TTC549 (cell line): ENCODE data around the gene ERH.
"Not testable (repeated sequence)": the region's sequence is repeated elsewhere in the genome, so short reads cannot be mapped to it uniquely, and the experiment has no call there.

Experiments
- FAIRE-seq: peaks from 2 replicates; lab custom pipeline; 2012; peaks lifted over from hg19 to GRCh38; lab: Jason Lieb, UNC

Gene ERH

DNA sequence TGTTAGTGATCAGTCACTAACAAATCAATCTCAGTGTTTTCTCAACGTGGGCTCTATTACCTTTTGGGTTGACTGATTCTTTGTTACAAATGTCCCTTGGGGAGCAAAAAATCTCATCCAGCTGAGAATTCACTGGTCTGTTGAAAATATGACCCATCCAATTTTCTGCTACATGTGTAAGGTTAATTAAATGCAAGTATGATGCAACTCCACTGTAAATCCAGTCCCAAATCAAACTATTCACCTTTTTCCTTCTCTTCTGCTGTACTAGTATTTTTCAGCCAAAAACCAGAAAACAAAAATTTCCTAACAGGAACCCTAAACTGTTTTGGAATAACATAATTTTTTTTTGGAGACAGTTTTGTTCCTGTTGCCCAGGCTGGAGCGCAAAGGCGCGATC, 2.2 kb downstream of the ERH start:
- no peak for FAIRE-seq

DNA sequence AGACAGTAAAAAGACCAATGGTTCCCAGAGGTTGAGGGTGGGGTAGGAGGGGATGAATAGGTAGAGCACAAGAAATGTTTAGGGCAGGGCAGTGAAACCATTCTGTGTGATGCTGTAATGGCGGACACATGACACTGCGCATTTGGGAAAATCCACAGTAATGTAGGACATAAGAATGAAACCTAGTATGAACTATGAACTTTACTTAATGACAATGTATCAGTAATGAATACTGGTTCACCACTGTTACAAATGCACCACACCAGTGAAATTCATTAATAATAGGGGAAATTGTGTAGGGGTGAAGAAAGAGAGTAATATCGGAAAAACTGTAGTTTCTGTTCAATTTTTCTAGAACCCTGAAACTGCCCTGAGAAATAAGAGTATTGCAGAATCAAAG, 5.6 kb downstream of the ERH start:
- FAIRE-seq = no peak

DNA sequence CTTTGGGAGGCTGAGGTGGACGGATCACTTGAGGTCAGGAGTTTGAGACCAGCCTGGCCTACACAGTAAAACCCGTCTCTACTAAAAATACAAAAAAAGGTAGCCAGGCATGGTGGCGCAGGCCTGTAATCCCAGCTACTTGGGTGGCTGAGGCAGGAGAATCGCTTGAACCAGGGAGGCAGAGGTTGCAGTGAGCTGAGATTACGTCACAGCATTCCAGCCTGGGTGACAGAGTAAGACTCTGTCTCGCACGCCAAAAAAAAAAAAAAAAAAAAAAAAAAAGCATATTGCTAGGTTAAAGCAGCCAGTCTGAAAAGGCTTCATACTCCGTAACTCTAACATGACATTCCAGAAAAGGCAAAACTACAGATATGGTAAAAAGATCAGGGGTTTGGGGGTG, 6.7 kb downstream of the ERH start:
- FAIRE-seq = not testable (repeated sequence)

- no peak for FAIRE-seq
These were observed 10.8 kb downstream of the ERH start for GRCh38 chr14:69387311-69387710.

GRCh38 chr14:69378274-69378673, 19.8 kb downstream of the ERH start:
- no peak for FAIRE-seq

- FAIRE-seq = no peak
These were observed 21.7 kb downstream of the ERH start for GRCh38 chr14:69376439-69376838.

DNA sequence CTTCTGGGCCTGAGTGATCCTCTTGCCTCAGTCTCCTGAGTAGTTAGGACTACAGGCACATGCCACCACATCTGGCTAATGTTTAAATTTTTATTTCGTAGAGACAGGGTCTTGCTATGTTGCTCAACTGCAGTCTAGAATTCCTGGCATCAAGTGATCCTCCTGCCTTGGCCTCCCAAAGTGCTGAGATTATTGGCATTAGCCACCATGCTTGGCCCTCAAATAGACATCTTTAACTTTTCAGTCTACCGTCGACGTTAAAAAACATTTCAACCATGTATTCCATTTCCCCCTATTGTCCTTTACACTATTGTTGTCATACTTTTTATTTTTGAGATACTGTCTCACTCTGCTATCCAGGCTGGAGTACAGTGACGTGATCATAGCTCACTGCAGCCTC, 22.4 kb downstream of the ERH start:
- FAIRE-seq = no peak

DNA sequence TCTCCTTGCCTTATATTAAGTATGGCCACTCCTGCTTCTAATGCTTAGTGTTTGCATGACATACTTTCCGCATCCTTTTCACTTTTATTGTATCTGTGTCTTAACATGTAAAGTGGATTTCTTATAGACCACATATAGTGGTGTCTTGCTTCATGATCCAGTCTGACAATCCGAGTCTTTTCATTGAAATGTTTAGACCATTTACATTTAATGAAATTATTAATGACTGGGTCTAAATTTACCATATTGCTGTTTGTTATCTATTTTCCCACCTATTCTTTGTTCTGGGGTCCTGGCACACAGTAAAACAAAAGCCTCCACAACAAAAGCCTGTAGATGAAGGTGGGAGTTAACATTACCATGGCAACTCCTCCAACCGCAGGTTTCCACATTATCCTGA, 22.9 kb downstream of the ERH start:
- no peak for FAIRE-seq

DNA sequence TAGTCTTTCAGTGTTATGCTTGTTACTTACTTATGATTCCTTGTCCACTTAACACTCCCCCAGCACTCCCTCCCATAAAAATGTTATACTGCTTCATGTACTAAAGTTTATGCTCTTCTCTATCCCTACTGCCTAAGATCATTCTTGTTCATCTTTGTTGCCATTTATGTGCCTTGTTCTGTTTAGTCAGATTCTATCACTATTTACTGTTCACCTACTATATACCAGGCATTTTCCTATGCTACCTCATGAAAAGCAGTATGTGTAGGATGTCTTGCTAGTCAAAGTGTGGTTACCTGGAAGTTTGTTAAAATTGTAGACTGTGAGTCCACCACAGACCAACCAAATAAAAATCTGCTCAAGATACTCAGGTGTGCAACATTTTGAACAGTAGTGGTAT, 23.9 kb downstream of the ERH start:
- FAIRE-seq = no peak

DNA sequence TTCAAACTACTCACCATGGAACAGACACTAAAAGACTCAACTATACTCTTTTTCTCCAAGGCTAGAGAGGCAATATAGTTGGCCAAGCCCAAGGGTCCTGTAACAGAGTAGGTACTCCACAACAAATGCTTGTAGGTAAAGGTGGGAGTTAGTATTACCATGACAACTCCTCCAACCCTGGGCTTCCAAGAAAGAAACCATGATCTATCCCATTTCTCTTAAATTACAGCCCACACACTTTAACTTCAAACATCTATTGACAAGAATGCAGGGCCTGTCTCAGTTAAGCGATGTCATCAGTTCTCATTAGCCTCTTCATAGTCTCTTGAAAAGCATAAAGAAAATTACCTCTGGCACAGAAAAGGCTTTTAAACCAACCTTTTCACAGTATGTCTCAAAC, 25.0 kb downstream of the ERH start:
- no peak for FAIRE-seq

- FAIRE-seq = no peak
These were observed 26.0 kb downstream of the ERH start for GRCh38 chr14:69372146-69372545.

DNA sequence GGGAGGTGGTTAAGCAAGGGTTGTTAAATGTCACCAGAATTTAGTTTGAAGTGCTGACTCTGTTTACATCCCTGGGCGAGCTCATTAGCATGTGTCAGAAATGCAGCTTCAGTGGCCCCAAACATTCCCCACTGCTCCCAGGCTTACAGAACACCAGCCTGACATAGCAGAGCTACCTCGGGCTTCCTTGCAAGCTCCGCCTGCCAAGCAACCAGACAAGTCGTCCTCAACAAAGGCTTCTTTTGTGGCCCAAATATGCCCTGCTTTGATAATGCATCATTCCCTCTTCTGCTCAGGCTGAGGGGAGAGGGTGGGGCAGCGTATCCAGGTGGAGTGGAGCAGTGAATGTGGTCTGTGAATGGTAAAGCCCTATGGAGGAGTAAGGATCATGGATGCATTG, 28.0 kb downstream of the ERH start:
- no peak for FAIRE-seq

- no peak for FAIRE-seq
These were observed 29.7 kb downstream of the ERH start for GRCh38 chr14:69368381-69368780.

GRCh38 chr14:69366761-69367160, 31.3 kb downstream of the ERH start:
- FAIRE-seq = no peak

DNA sequence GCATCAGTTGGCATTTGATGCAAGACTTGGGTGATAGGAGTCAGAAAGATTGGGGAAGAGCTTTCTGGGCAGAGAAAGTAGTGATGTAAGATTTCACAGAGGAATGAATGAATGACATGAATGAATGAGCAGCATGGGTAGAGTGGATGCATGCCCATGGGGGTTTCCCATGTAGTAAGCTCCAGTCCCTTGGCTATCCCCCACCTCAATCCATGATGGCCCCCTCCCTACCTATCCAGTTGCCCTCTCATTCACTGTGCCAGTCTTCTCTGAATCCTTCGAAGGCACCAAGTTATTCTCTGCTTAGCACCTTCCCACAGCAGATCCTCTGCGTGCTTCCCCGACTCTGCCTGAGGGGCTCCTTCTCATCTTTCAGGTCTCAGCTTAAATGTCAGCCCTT, 32.0 kb downstream of the ERH start:
- no peak for FAIRE-seq

DNA sequence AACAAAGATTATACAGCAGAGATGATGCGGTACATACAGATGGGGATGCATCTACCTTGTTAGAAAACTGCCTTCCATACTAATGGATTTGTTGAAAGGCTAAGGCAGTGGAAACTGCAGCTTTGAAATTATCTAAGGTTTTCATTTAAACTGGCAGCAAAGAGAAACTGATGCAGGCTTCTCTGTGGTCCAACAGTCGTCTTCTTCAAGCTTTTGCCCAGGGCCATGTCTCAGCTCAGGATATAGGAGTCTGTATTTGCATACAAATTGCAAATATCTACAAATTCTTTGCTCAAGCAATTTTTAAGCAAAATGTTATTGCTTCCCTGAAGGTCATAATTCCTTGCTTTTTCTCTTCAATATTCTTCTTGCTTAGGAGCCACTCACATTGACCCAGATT, 33.7 kb downstream of the ERH start:
- FAIRE-seq = no peak

DNA sequence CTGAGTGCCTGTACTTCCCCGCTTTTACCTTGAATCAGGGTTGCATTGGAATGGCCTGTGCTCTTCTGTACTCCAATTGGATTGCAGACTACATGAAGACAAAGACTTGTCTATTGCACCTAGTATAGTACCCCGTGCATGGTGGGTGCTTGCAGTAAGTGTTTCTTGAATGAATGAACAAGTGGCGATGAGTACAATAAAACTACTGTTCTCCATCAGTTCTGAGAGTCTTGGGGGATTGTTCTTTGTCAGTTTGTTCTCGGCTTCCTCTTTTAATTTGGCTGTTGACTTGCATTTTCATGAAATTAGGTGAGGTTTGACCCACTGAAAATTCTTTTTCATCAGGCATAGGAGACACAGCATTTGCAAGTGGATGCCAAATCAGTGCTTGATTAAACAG, 34.1 kb downstream of the ERH start:
- no peak for FAIRE-seq

DNA sequence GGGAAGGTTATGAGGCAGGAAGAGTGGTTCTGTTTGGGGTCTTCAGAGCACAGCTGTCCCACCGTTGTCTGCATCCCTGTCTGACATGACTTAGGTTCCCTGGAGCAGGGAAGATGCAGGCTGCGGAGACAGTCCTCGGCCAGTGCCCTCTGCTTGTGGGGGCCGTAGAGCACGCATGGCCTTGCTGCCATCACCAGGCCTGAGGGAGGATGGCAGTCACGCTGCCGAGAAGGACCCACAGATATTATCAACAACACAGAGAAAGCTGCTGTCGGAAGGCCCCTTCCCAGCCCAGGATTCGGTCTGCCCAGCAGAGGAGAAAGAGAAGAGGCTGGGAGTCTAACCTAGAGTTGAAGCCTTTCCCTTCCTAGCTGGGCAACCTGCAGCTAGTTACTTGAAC, 35.0 kb downstream of the ERH start:
- FAIRE-seq = no peak

DNA sequence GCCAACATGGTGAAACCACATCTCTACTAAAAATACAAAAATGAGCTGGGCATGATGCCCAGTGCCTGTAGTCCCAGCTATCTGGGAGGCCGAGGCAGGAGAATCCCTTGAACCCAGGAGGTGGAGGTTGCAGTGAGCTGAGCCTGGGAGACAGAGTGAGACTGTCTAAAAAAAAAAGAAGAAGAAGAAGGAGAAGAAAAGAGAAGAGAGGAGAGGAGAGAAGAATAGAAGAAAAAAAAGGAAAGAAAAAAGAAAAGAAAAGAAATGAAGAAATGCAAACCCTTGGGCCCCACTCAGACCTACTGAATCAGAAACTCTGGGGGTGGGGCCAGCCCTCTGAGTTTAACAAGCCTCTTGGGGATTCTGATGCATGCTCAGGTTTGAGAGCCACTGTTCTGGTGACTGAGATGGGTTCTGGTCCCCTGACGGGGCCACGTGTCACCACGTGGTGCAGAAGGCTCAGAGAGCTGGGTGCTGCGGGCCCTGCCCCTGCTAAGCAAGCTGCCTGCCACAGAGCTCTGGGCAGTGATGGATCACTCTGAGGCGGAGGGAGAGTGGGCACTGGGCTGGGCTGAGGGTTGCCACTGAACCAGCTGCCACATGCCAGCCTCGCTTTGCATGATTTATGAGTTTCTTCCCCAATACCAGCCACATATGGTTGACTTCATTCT, 37.5 kb downstream of the ERH start:
- no peak for FAIRE-seq

DNA sequence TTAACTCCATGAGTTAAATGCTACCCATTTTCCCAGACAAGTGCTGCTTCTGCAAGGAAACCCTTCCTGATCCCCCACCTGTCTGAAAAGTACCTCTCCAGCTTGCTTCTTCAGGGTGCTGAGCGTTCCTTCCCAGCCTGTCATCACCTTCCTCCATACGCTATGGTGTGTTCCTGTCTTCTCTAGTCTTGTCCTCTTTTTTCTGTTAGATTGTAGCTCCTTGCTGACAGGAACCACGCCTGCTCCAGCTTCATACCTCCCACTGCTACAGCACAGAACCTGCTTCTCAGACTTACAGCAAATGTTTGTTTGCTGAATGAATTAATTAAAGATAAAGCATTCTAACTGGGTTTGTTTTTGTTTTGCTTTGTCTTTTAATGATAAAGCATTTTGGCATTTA, 39.1 kb downstream of the ERH start:
- no peak for FAIRE-seq

DNA sequence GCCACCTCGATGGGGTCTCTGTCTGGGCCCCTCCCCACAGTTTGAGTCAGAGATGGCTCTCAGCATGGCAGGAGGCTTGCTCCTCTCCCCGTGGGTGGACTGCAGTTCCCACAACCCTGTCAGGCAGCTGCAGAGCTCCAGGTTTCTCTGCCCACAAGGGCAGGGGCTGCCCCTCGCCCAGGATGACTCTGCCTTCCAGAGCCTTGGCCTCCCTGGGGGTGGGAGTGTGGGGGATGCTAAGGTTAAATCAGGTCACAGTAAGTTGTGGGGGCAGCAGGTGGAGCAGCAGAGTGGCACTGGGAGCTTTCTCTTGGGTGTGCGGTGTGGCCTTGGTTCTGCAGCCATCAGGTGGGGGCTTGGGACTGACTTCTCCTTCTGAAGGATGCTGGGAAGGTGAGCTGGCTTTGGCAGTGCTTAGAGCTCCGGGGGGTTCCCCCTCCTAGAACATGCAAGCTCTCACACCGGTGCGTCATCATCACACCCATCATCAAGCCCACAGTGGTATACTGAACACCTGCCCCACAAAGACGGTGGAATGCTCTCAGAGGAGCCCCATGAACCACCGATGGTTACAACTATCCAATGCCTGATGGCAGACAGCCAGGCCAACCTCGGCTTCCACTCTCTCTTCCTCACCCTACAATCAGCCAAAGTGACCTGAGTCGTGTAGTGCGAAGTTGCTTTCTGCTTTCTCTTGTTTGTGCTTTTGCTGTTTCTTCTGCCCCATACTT, 39.7 kb downstream of the ERH start:
- FAIRE-seq = no peak

DNA sequence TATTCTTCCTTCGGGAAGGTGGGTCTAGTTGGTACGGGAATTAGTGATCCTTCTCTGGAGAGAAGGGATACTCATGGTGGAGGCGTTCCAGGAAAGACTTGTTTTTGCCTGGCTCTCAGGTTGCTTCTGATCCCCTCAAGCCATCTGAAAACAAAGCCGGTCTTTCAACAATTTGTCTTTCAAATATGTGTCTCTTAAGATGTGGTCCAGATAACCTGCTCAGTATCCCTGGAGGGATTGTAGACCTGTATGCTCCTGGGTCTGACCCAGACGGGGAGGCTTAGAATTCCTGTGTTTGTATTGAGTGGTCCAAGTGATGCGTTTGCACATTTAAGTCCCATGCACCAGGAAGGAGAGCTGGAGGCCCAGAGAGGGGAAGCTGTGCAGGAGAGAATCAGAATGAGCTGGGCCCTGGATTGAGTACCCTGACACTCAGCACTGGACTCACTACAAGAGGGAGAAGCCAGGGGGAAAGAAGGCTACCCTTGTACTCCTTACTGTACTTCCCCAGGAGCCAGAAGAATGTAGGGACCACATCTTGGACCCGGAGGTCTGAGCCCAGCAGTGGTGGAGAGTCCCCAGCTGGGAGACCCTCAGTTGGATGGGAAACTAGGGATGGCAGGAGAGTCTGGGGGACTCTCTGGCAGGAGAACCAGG, 40.4 kb downstream of the ERH start:
- FAIRE-seq = no peak

GRCh38 chr14:69356903-69357543, 41.1 kb downstream of the ERH start:
- FAIRE-seq = no peak
